ENCODE data around the gene INHA.

The INHA gene

GRCh38 chr2:219621935-219622334, 49.8 kb downstream of the INHA start:
- H3K36me3 ChIP-seq (ENCODE audit: control insufficient read depth, insufficient read depth, low read length), result no peaks in the 10 kb centered on the region
- no peaks in the 10 kb centered on the region for H3K9me3 ChIP-seq (ENCODE audit: control insufficient read depth, insufficient read depth, low read length)
- no peak for DNase-seq (ENCODE audit: low read depth, low spot score)
- H3K4me3 ChIP-seq (ENCODE audit: low read length), result no peak overlapping the region
- H3K27me3 ChIP-seq (ENCODE audit: control insufficient read depth, insufficient read depth, low read length), result no peaks in the 10 kb centered on the region
- no CpG with 5 or more reads among the region's 4 CpGs for WGBS (ENCODE audit: insufficient coverage, insufficient read length)
- H3K4me1 ChIP-seq (ENCODE audit: control insufficient read depth, insufficient read depth, low read length), result 0 out of 2 replicates have a peak, but pooled peaks cover 1% of the 10 kb centered on the region
- H3K27ac ChIP-seq (ENCODE audit: low read length), result no peak overlapping the region

- no peaks in the 10 kb centered on the region for H3K27me3 ChIP-seq (ENCODE audit: control insufficient read depth, insufficient read depth, low read length)
- no peaks in the 10 kb centered on the region for H3K9me3 ChIP-seq (ENCODE audit: control insufficient read depth, insufficient read depth, low read length)
- no peak for DNase-seq (ENCODE audit: low read depth, low spot score)
- no peak overlapping the region for H3K4me3 ChIP-seq (ENCODE audit: low read length)
- no peak overlapping the region for H3K27ac ChIP-seq (ENCODE audit: low read length)
- H3K36me3 ChIP-seq (ENCODE audit: control insufficient read depth, insufficient read depth, low read length), result no peaks in the 10 kb centered on the region; the same call in 1 of the 2 replicates
- 0 out of 2 replicates have a peak, but pooled peaks cover 1% of the 10 kb centered on the region for H3K4me1 ChIP-seq (ENCODE audit: control insufficient read depth, insufficient read depth, low read length)
- WGBS (ENCODE audit: insufficient coverage, insufficient read length), result no CpG with 5 or more reads among the region's 2 CpGs
These were observed 50.4 kb downstream of the INHA start for GRCh38 chr2:219622472-219622871.

GRCh38 chr2:219624565-219624964, 52.5 kb downstream of the INHA start:
- Histone ChIP-seq H3K4me1 (ENCODE audit: control insufficient read depth, insufficient read depth, low read length) (peaks cover 6% of the 10 kb centered on the region), H3K9me3 (ENCODE audit: control insufficient read depth, insufficient read depth, low read length) (no peaks in the 10 kb centered on the region), H3K27me3 (ENCODE audit: control insufficient read depth, insufficient read depth, low read length) (no peaks in the 10 kb centered on the region), H3K27ac (ENCODE audit: low read length) (no peak overlapping the region), H3K4me3 (ENCODE audit: low read length) (no peak overlapping the region), H3K36me3 (ENCODE audit: control insufficient read depth, insufficient read depth, low read length) (no peaks in the 10 kb centered on the region; the same call in 1 of the 2 replicates)
- DNase-seq (ENCODE audit: low read depth, low spot score), result no peak
- no CpG with 5 or more reads among the region's 6 CpGs for WGBS (ENCODE audit: insufficient coverage, insufficient read length)

GRCh38 chr2:219625179-219625578, 53.1 kb downstream of the INHA start:
- H3K4me3 ChIP-seq (ENCODE audit: low read length), result no peak overlapping the region
- DNase-seq (ENCODE audit: low read depth, low spot score), result no peak
- WGBS (ENCODE audit: insufficient coverage, insufficient read length), result no CpG with 5 or more reads among the region's 5 CpGs
- H3K9me3 ChIP-seq (ENCODE audit: control insufficient read depth, insufficient read depth, low read length), result no peaks in the 10 kb centered on the region
- no peak overlapping the region for H3K27ac ChIP-seq (ENCODE audit: low read length)
- H3K36me3 ChIP-seq (ENCODE audit: control insufficient read depth, insufficient read depth, low read length), result no peaks in the 10 kb centered on the region; the same call in 1 of the 2 replicates
- peaks cover 6% of the 10 kb centered on the region for H3K4me1 ChIP-seq (ENCODE audit: control insufficient read depth, insufficient read depth, low read length)
- no peaks in the 10 kb centered on the region for H3K27me3 ChIP-seq (ENCODE audit: control insufficient read depth, insufficient read depth, low read length)

Measured in iPS DF 6.9 (cell line).